Endothelial cell of umbilical vein (primary cell): ENCODE results near the gene ADD1.

Experiments
- CTCF ChIP-seq, 2 donors: IDR thresholded peaks; 1 replicate in 1 of 2; 2 replicates in 1 of 2; pipeline ENCODE4 v1.5.1; 2011; ENCODE audit warnings: low read length in 2 of 2, mild to moderate bottlenecking in 2 of 2, moderate library complexity in 2 of 2, control low read depth in 1 of 2, inconsistent platforms in 1 of 2, low read depth in 1 of 2; ENCODE audit not compliant: insufficient read depth in 1 of 2; ENCODE audit errors: extremely low read depth in 1 of 2
- FOS ChIP-seq: IDR thresholded peaks from 2 replicates; pipeline ENCODE4 v1.6.1; 2011; ENCODE audit warnings: mild to moderate bottlenecking, low read length, moderate library complexity, borderline replicate concordance; ENCODE audit not compliant: insufficient read depth
- JUN ChIP-seq: IDR thresholded peaks from 2 replicates; pipeline ENCODE4 v1.6.1; 2011; ENCODE audit warnings: borderline replicate concordance, low read depth; ENCODE audit not compliant: insufficient read length, insufficient read depth

- TF ChIP-seq CTCF (IDR thresholded peaks at IDR 0.05; ENCODE audit: extremely low read depth in 1 of 2, insufficient read depth in 1 of 2, low read depth in 1 of 2, low read length in 2 of 2), result no peak
- TF ChIP-seq FOS, result no peak
- no peak for TF ChIP-seq JUN
Observed at GRCh38 chr4:2879026-2879425, 35.4 kb downstream of the ADD1 start.
